ENCODE data around the gene SLC4A9.

GRCh38 chr5:140360101-140360500 is at the start of gene SLC4A9:
- no peak for TF ChIP-seq CTCF (IDR thresholded peaks at IDR 0.05; ENCODE audit: low read length)
- no peak for TF ChIP-seq EZH2 (IDR thresholded peaks at IDR 0.05; ENCODE audit: borderline replicate concordance, low read length)
